H9 (cell line): ENCODE results near the gene TMSB10. TPM values are rescaled to one million over a fixed set of nuclear protein-coding genes. Genes with fewer than 3 reads are reported as not detected.

Experiments
- DNase-seq: peaks from one replicate; pipeline ENCODE4 v3.0.0-alpha.2; 2017
- H2AFZ ChIP-seq: one replicate; pipeline ENCODE4 v1.6.1; 2013; ENCODE audit warnings: mild to moderate bottlenecking, low read length, control low read depth, moderate library complexity
- H2AK5ac ChIP-seq: 2 replicates; pipeline ENCODE4 v1.6.1; 2013; ENCODE audit warnings: low read length, control low read depth, mixed read lengths; ENCODE audit not compliant: insufficient read length
- H2BK120ac ChIP-seq: one replicate; pipeline ENCODE4 v1.6.1; 2013; ENCODE audit warnings: low read depth, mild to moderate bottlenecking, low read length, control low read depth, inconsistent platforms; ENCODE audit not compliant: poor library complexity, severe bottlenecking
- H2BK12ac ChIP-seq: 2 replicates; pipeline ENCODE4 v1.6.1; 2013; ENCODE audit warnings: low read length, control low read depth, mixed read lengths, low read depth; ENCODE audit not compliant: insufficient read length
- H2BK15ac ChIP-seq: 2 replicates; pipeline ENCODE4 v1.6.1; 2013; ENCODE audit warnings: low read depth, low read length, control low read depth
- H2BK20ac ChIP-seq: one replicate; pipeline ENCODE4 v1.6.1; 2013; ENCODE audit warnings: low read depth, mild to moderate bottlenecking, low read length, control low read depth, inconsistent platforms; ENCODE audit not compliant: poor library complexity, severe bottlenecking
- H2BK5ac ChIP-seq: 2 replicates; pipeline ENCODE4 v1.6.1; 2013; ENCODE audit warnings: low read length, control low read depth, mixed read lengths; ENCODE audit not compliant: insufficient read length
- H3K14ac ChIP-seq: 2 replicates; pipeline ENCODE4 v1.6.1; 2013; ENCODE audit warnings: low read length, control low read depth; ENCODE audit not compliant: insufficient read depth
- H3K18ac ChIP-seq: 2 replicates; pipeline ENCODE4 v1.6.1; 2013; ENCODE audit warnings: low read depth, mild to moderate bottlenecking, mixed read lengths, low read length, control low read depth; ENCODE audit not compliant: insufficient read length
- H3K23ac ChIP-seq: 2 replicates; pipeline ENCODE4 v1.6.1; 2013; ENCODE audit warnings: low read length, control low read depth, mixed read lengths, low read depth; ENCODE audit not compliant: insufficient read length
- H3K23me2 ChIP-seq: 2 replicates; pipeline ENCODE4 v1.6.1; 2013; ENCODE audit warnings: low read depth, mild to moderate bottlenecking, mixed read lengths, low read length, control low read depth; ENCODE audit not compliant: insufficient read length, poor library complexity, severe bottlenecking
- H3K27ac ChIP-seq: 2 replicates; pipeline ENCODE4 v1.5.1; 2013; ENCODE audit warnings: low read length, control low read depth, mixed read lengths, low read depth; ENCODE audit not compliant: insufficient read length
- H3K27me3 ChIP-seq: 2 replicates; pipeline ENCODE4 v1.6.1; 2013; ENCODE audit warnings: low read length, control low read depth, inconsistent platforms; ENCODE audit not compliant: insufficient read depth
- H3K4ac ChIP-seq: 2 replicates; pipeline ENCODE4 v1.6.1; 2013; ENCODE audit warnings: low read depth, mild to moderate bottlenecking, control low read depth, inconsistent platforms, low read length, moderate library complexity
- H3K4me1 ChIP-seq: 2 replicates; pipeline ENCODE4 v1.6.1; 2013; ENCODE audit warnings: low read length, control low read depth, inconsistent platforms; ENCODE audit not compliant: insufficient read depth
- H3K4me2 ChIP-seq: 2 replicates; pipeline ENCODE4 v1.6.1; 2013; ENCODE audit warnings: low read length, control low read depth, mixed read lengths; ENCODE audit not compliant: insufficient read length, insufficient read depth
- H3K56ac ChIP-seq: 2 replicates; pipeline ENCODE4 v1.6.1; 2013; ENCODE audit warnings: low read depth, mild to moderate bottlenecking, mixed read lengths, low read length, control low read depth; ENCODE audit not compliant: insufficient read length
- H3K79me1 ChIP-seq: 2 replicates; pipeline ENCODE4 v1.6.1; 2013; ENCODE audit warnings: low read depth, mild to moderate bottlenecking, moderate library complexity, low read length, control low read depth, inconsistent platforms; ENCODE audit not compliant: insufficient read depth, poor library complexity, severe bottlenecking
- H3K79me2 ChIP-seq: 2 replicates; pipeline ENCODE4 v1.6.1; 2013; ENCODE audit warnings: low read length, control low read depth, inconsistent platforms; ENCODE audit not compliant: insufficient read depth
- H3K9ac ChIP-seq: 2 replicates; pipeline ENCODE4 v1.6.1; 2013; ENCODE audit warnings: low read length, control low read depth, mixed read lengths; ENCODE audit not compliant: insufficient read length; ENCODE audit errors: extremely low read depth
- H3K9me3 ChIP-seq: one replicate; pipeline ENCODE4 v1.6.1; 2013; ENCODE audit warnings: low read depth, low read length, inconsistent platforms; ENCODE audit not compliant: control insufficient read depth
- H3T11ph ChIP-seq: one replicate; pipeline ENCODE4 v1.6.1; 2013; ENCODE audit warnings: mild to moderate bottlenecking, low read length, control low read depth, inconsistent platforms
- H4K20me1 ChIP-seq: one replicate; pipeline ENCODE4 v1.6.1; 2013; ENCODE audit not compliant: control insufficient read depth, insufficient read length, insufficient read depth
- H4K5ac ChIP-seq: 2 replicates; pipeline ENCODE4 v1.6.1; 2013; ENCODE audit warnings: low read depth, mild to moderate bottlenecking, mixed read lengths, low read length, control low read depth; ENCODE audit not compliant: insufficient read length
- H4K8ac ChIP-seq: replicated peaks from 2 replicates; pipeline ENCODE4 v1.6.1; 2013; ENCODE audit warnings: low read length, control low read depth, mixed read lengths, low read depth; ENCODE audit not compliant: insufficient read length
- H4K91ac ChIP-seq: 2 replicates; pipeline ENCODE4 v1.6.1; 2013; ENCODE audit warnings: low read depth, mild to moderate bottlenecking, moderate library complexity, mixed read lengths, low read length, control low read depth; ENCODE audit not compliant: insufficient read length
- H3K27ac Mint-ChIP-seq, 3 experiments: 2 replicates in 2 of 3; 3 replicates in 1 of 3; pipeline ENCODE4 v1.8.0; 2020 to 2021; ENCODE audit warnings: mixed read lengths in 3 of 3, mild to moderate bottlenecking in 1 of 3, moderate library complexity in 1 of 3
- H3K27me3 Mint-ChIP-seq: 2 replicates; pipeline ENCODE4 v1.8.0; 2021; ENCODE audit warnings: low read depth, mild to moderate bottlenecking, moderate library complexity, mixed read lengths
- H3K36me3 Mint-ChIP-seq, 3 experiments: 2 replicates in 2 of 3; 3 replicates in 1 of 3; pipeline ENCODE4 v1.8.0; 2020 to 2021; ENCODE audit warnings: low read depth in 3 of 3, mixed read lengths in 3 of 3; ENCODE audit not compliant: insufficient read depth in 1 of 3
- H3K4me1 Mint-ChIP-seq, 2 experiments: 2 replicates each; pipeline ENCODE4 v1.8.0; 2020; ENCODE audit warnings: mixed read lengths in 2 of 2
- H3K4me3 Mint-ChIP-seq, 2 experiments: 2 replicates in 1 of 2; 3 replicates in 1 of 2; pipeline ENCODE4 v1.8.0; 2020 to 2021; ENCODE audit warnings: mild to moderate bottlenecking in 2 of 2, mixed read lengths in 2 of 2, moderate library complexity in 1 of 2
- H3K9me3 Mint-ChIP-seq, 2 experiments: 2 replicates in 1 of 2; 3 replicates in 1 of 2; pipeline ENCODE4 v1.8.0; 2020; ENCODE audit warnings: mild to moderate bottlenecking in 2 of 2, mixed read lengths in 2 of 2, moderate library complexity in 1 of 2
- WGBS: extraction: QIAGEN DNeasy Blood & Tissue Kit; methylation state at CpG from one replicate; pipeline ENCODE4 v1.1.7; 2013; ENCODE audit warnings: missing lambda C conversion rate, low lambda C conversion rate, mixed read lengths; ENCODE audit not compliant: insufficient read length; ENCODE audit errors: extremely low coverage; 5-methylcytosine and 5-hydroxymethylcytosine counted together
- total RNA-seq: library from RNA; stranded (reverse); gene quantifications from 2 replicates; pipeline ENCODE4 v1.2.1, GENCODE V29; 2021
- TF ChIP-seq, protein P1 (sequence below): fragments of 200-600 bp; sonication (generic); conservative IDR thresholded peaks from 3 replicates; pipeline ENCODE4 v1.8.0; 2021; ENCODE audit warnings: antibody characterized with exemption, mild to moderate bottlenecking

Gene TMSB10
- total RNA-seq, 1 experiment from 2014 or later, result 755 TPM

DNA sequence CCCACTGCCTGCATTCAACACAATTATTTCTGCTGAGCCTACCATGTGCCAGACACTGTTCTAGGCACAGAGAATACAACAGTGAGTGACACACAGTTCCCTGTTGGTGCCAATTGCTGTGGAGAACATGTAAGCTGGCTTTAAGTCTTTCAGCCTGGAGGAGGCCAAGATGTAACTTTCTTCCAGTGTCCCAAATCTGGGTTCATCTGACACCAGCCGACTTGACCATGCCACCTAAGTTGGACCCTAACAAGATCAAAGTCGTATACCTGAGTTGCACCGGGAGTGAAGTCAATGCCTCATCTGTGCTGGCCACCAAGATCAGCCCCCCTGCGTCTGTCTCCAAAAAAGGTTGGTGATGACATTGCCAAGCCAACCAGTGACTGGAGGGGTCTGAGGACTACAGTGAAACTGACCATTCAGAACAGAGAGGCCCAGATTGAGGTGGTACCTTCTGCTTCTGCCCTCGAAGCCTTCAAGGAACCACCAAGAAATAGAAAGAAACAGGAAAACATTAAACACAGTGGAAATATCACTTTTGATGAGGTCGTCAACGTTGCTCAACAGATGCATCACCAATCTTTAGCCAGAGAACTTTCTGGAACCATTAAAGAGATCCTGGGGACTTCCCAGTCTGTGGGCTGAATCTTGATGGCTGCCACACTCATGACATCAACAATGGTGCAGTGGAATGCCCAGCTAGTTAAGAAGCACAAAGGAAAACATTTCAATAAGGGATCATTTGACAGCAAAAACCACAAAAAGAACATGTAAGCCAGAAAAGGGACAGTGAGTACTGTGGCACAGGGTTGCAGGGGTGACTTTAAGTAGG is 30.9 kb upstream of the TMSB10 start:
- no peak overlapping the region for H4K5ac ChIP-seq
- no peak overlapping the region for H2BK15ac ChIP-seq
- no peak overlapping the region for H3K9ac ChIP-seq
- H3K18ac ChIP-seq, result no peak overlapping the region
- H2AK5ac ChIP-seq, result no peak overlapping the region
- TF ChIP-seq, protein P1, sequence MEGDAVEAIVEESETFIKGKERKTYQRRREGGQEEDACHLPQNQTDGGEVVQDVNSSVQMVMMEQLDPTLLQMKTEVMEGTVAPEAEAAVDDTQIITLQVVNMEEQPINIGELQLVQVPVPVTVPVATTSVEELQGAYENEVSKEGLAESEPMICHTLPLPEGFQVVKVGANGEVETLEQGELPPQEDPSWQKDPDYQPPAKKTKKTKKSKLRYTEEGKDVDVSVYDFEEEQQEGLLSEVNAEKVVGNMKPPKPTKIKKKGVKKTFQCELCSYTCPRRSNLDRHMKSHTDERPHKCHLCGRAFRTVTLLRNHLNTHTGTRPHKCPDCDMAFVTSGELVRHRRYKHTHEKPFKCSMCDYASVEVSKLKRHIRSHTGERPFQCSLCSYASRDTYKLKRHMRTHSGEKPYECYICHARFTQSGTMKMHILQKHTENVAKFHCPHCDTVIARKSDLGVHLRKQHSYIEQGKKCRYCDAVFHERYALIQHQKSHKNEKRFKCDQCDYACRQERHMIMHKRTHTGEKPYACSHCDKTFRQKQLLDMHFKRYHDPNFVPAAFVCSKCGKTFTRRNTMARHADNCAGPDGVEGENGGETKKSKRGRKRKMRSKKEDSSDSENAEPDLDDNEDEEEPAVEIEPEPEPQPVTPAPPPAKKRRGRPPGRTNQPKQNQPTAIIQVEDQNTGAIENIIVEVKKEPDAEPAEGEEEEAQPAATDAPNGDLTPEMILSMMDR, result no peak
- H3K4me2 ChIP-seq, result no peak overlapping the region
- H3K4ac ChIP-seq, result no peak overlapping the region
- H4K20me1 ChIP-seq, result no peaks in the 10 kb centered on the region
- peak; percentile 14 for DNase-seq
- Mint-ChIP-seq H3K9me3 (no peaks in the 10 kb centered on the region), H3K27ac (no peak overlapping the region), H3K4me3 (no peak overlapping the region), H3K36me3 (no peaks in the 10 kb centered on the region), H3K27me3 (peaks cover 86% of the 10 kb centered on the region), H3K4me1 (peaks cover 0 to 4% of the 10 kb centered on the region in 2 experiments; a peak in 3 of 4 replicates)
- no peaks in the 10 kb centered on the region for H3K23me2 ChIP-seq
- WGBS, result no CpG with 5 or more reads among the region's 7 CpGs
- no peak overlapping the region for H2BK12ac ChIP-seq
- no peak overlapping the region for H3K14ac ChIP-seq
- no peak overlapping the region for H2BK120ac ChIP-seq
- H3K79me1 ChIP-seq, result no peaks in the 10 kb centered on the region
- H3K9me3 ChIP-seq, result no peaks in the 10 kb centered on the region
- peaks cover 18% of the 10 kb centered on the region for H3K27me3 ChIP-seq
- no peak overlapping the region for H4K91ac ChIP-seq
- no peak overlapping the region for H3K23ac ChIP-seq
- H2BK20ac ChIP-seq, result no peak overlapping the region
- no peak overlapping the region for H4K8ac ChIP-seq
- H3K4me1 ChIP-seq, result no peaks in the 10 kb centered on the region
- no peak overlapping the region for H2AFZ ChIP-seq
- H3K79me2 ChIP-seq, result no peaks in the 10 kb centered on the region
- no peak overlapping the region for H3K27ac ChIP-seq
- no peak overlapping the region for H3K56ac ChIP-seq
- no peak overlapping the region for H2BK5ac ChIP-seq
- no peak overlapping the region for H3T11ph ChIP-seq
